HepG2 (cell line): ENCODE measurements around the gene SERHL2. TPM values are rescaled to one million over a fixed set of nuclear protein-coding genes. Genes with fewer than 3 reads are reported as not detected.

Source experiments
- AFF4 ChIP-seq: sonication (generic); formaldehyde crosslinking; IDR thresholded peaks from 2 replicates; pipeline ENCODE4 v1.4.0; 2020; ENCODE audit warnings: missing genetic modification reagents
- AKNA ChIP-seq: sonication (generic); formaldehyde crosslinking; IDR thresholded peaks from 2 replicates; pipeline ENCODE4 v1.4.0; 2020; ENCODE audit warnings: missing genetic modification reagents, borderline replicate concordance
- HINFP ChIP-seq: sonication (generic); formaldehyde crosslinking; IDR thresholded peaks from 2 replicates; pipeline ENCODE4 v1.4.0; 2020; ENCODE audit warnings: low read depth, mild to moderate bottlenecking, missing genetic modification reagents
- HNF4A ChIP-seq: sonication (generic); formaldehyde crosslinking; IDR thresholded peaks from 2 replicates; pipeline ENCODE4 v1.4.0; 2020; ENCODE audit warnings: missing genetic modification reagents
- MEIS2 ChIP-seq: sonication (generic); formaldehyde crosslinking; IDR thresholded peaks from 2 replicates; pipeline ENCODE4 v1.9.0; 2021; ENCODE audit warnings: mild to moderate bottlenecking, missing genetic modification reagents
- MTERF4 ChIP-seq: sonication (generic); formaldehyde crosslinking; IDR thresholded peaks from 2 replicates; pipeline ENCODE4 v1.8.0; 2023; ENCODE audit warnings: mild to moderate bottlenecking, missing genetic modification reagents
- PHB2 ChIP-seq: fragments of 450-650 bp; IDR thresholded peaks from 2 replicates; pipeline ENCODE4 v1.6.1; 2018; ENCODE audit not compliant: partially characterized antibody
- RELA ChIP-seq: sonication (generic); formaldehyde crosslinking; IDR thresholded peaks from 2 replicates; pipeline ENCODE4 v1.4.0; 2020; ENCODE audit warnings: missing genetic modification reagents
- SNAPC4 ChIP-seq: sonication (generic); formaldehyde crosslinking; IDR thresholded peaks from 2 replicates; pipeline ENCODE4 v1.4.0; 2020; ENCODE audit warnings: mild to moderate bottlenecking, missing genetic modification reagents
- STAG1 ChIP-seq: sonication (generic); formaldehyde crosslinking; IDR thresholded peaks from 2 replicates; pipeline ENCODE4 v1.4.0; 2020; ENCODE audit warnings: missing genetic modification reagents
- ZNF720 ChIP-seq: sonication (generic); formaldehyde crosslinking; IDR thresholded peaks from 2 replicates; pipeline ENCODE4 v1.4.0; 2020; ENCODE audit warnings: missing genetic modification reagents
- ZNF768 ChIP-seq: sonication (generic); formaldehyde crosslinking; IDR thresholded peaks from 2 replicates; pipeline ENCODE4 v1.4.0; 2020; ENCODE audit warnings: missing genetic modification reagents
- ZNF772 ChIP-seq: sonication (generic); formaldehyde crosslinking; IDR thresholded peaks from 2 replicates; pipeline ENCODE4 v1.5.0; 2020; ENCODE audit warnings: mild to moderate bottlenecking, missing genetic modification reagents
- polyA plus RNA-seq, 8 experiments: library from polyadenylated mRNA; depleted of rRNA in 3 of 8; stranded (reverse) in 7 of 8; unstranded in 1 of 8; fragments of >200 nt; fragmentation: Illumina TruSeq in 4 of 8; extraction: Trizol in 4 of 8; gene quantifications; 2 replicates each; pipeline versions ENCODE4 v1.2.1 to v1.2.3, GENCODE V29; 2011 to 2016; ENCODE audit warnings: low read depth in 4 of 8, missing spikeins in 1 of 8, mixed read lengths in 1 of 8; ENCODE audit not compliant: insufficient read depth in 1 of 8
- total RNA-seq, 5 experiments: library from RNA; depleted of rRNA; stranded (reverse); fragments of >200 nt; fragmentation: Illumina TruSeq; extraction: Trizol; gene quantifications; 2 replicates each; pipeline ENCODE4 v1.2.3, GENCODE V29; 2016; ENCODE audit warnings: low read depth in 1 of 5

Gene SERHL2
- total and polyA plus RNA-seq, 2 of the 13 experiments (the other 11 are each of a cell fraction or from before 2014, with no cell fraction given), result 1.0 to 1.8 TPM

- TF ChIP-seq AFF4 (CRISPR knock-in tag), result no peak
- no peak for TF ChIP-seq ZNF768 (CRISPR knock-in tag)
- peak; percentile 85; the same call in 1 of the 2 replicates for TF ChIP-seq AKNA (CRISPR knock-in tag)
- TF ChIP-seq STAG1 (CRISPR knock-in tag), result no peak
- TF ChIP-seq PHB2, result no peak
- TF ChIP-seq MTERF4 (CRISPR knock-in tag), result no peak
- no peak for TF ChIP-seq RELA
- TF ChIP-seq HINFP (CRISPR knock-in tag), result no peak
- TF ChIP-seq ZNF772 (CRISPR knock-in tag), result no peak
- TF ChIP-seq ZNF720 (CRISPR knock-in tag), result no peak
- no peak for TF ChIP-seq SNAPC4 (CRISPR knock-in tag)
- TF ChIP-seq MEIS2, result 0 out of 2 replicates have a peak, but pooled peaks have one; percentile 60
- TF ChIP-seq HNF4A (CRISPR knock-in tag), result peak; percentile 48
These were observed 17.6 kb upstream of the SERHL2 start (continued) for GRCh38 chr22:42536166-42536565.
